IPS-18c (cell line): ENCODE data around the gene AP2M1.
"Not testable (repeated sequence)": the region's sequence is repeated elsewhere in the genome, so short reads cannot be mapped to it uniquely, and the experiment has no call there.

Experiments used
- H3K4me3 ChIP-seq: 2 replicates; pipeline ENCODE4 v1.7.0; 2013; ENCODE audit warnings: low read depth, mild to moderate bottlenecking, low read length, moderate library complexity; ENCODE audit not compliant: insufficient read depth
- H3K9me3 ChIP-seq: one replicate; pipeline ENCODE4 v1.6.1; 2013; ENCODE audit warnings: mild to moderate bottlenecking, low read length, moderate library complexity; ENCODE audit not compliant: control insufficient read depth, insufficient read depth

The AP2M1 gene

GRCh38 chr3:184174646-184175492 is at the start of gene AP2M1:
TSS of gene AP2M1 (plus strand) at chr3:184174855. CDS start at chr3:184176994, 2,139 bp downstream.
- Histone ChIP-seq H3K4me3 (peak within 1 kb of the TSS; percentile 94), H3K9me3 (no peaks in the 10 kb centered on the region)

GRCh38 chr3:184126006-184126405 is 48.6 kb upstream of the AP2M1 start:
- Histone ChIP-seq H3K9me3 (no peaks in the 10 kb centered on the region), H3K4me3 (no peak overlapping the region)

GRCh38 chr3:184129012-184129411 is 45.6 kb upstream of the AP2M1 start:
- Histone ChIP-seq H3K4me3 (no peak overlapping the region), H3K9me3 (no peaks in the 10 kb centered on the region)

GRCh38 chr3:184132945-184133344 is 41.7 kb upstream of the AP2M1 start:
- H3K9me3 ChIP-seq = peaks cover 2% of the 10 kb centered on the region
- H3K4me3 ChIP-seq = no peak overlapping the region

- Histone ChIP-seq H3K4me3 (peak overlapping the region; percentile 81), H3K9me3 (peaks cover 2% of the 10 kb centered on the region)
These were observed 40.6 kb upstream of the AP2M1 start for GRCh38 chr3:184133840-184134745.

- H3K9me3 ChIP-seq = peaks cover 2% of the 10 kb centered on the region
- peak overlapping the region; percentile 81 for H3K4me3 ChIP-seq
These were observed 39.9 kb upstream of the AP2M1 start for GRCh38 chr3:184134746-184135148.

GRCh38 chr3:184135149-184135910 is 39.3 kb upstream of the AP2M1 start, which contains the start of gene EIF2B5:
TSS of gene EIF2B5 (plus strand) at chr3:184135358. CDS start at chr3:184135386, 28 bp downstream.
- peaks cover 2% of the 10 kb centered on the region for H3K9me3 ChIP-seq
- peak within 1 kb of the TSS; percentile 81 for H3K4me3 ChIP-seq

GRCh38 chr3:184135911-184136260 is 38.8 kb upstream of the AP2M1 start:
- Histone ChIP-seq H3K4me3 (peak overlapping the region; percentile 81), H3K9me3 (peaks cover 2% of the 10 kb centered on the region)

- Histone ChIP-seq H3K9me3 (no peaks in the 10 kb centered on the region), H3K4me3 (no peak overlapping the region)
These were observed 34.2 kb upstream of the AP2M1 start for GRCh38 chr3:184140436-184140835.

- Histone ChIP-seq H3K9me3 (no peaks in the 10 kb centered on the region), H3K4me3 (no peak overlapping the region)
These were observed 32.5 kb upstream of the AP2M1 start for GRCh38 chr3:184142199-184142598.

- no peak overlapping the region for H3K4me3 ChIP-seq
- no peaks in the 10 kb centered on the region for H3K9me3 ChIP-seq
These were observed 31.3 kb upstream of the AP2M1 start for GRCh38 chr3:184143327-184143726.

GRCh38 chr3:184144505-184144904 is 30.1 kb upstream of the AP2M1 start:
- Histone ChIP-seq H3K4me3 (no peak overlapping the region), H3K9me3 (no peaks in the 10 kb centered on the region)

- no peaks in the 10 kb centered on the region for H3K9me3 ChIP-seq
- no peak overlapping the region for H3K4me3 ChIP-seq
These were observed 29.5 kb upstream of the AP2M1 start for GRCh38 chr3:184145111-184145524.

- Histone ChIP-seq H3K4me3 (no peak overlapping the region), H3K9me3 (no peaks in the 10 kb centered on the region)
These were observed 28.8 kb upstream of the AP2M1 start for GRCh38 chr3:184145751-184146270.

- Histone ChIP-seq H3K9me3 (no peaks in the 10 kb centered on the region), H3K4me3 (no peak overlapping the region)
These were observed 26.6 kb upstream of the AP2M1 start for GRCh38 chr3:184148076-184148475.

- Histone ChIP-seq H3K4me3 (no peak overlapping the region), H3K9me3 (no peaks in the 10 kb centered on the region)
These were observed 25.5 kb upstream of the AP2M1 start for GRCh38 chr3:184149123-184149522.

GRCh38 chr3:184149770-184150169 is 24.9 kb upstream of the AP2M1 start:
- H3K9me3 ChIP-seq, H3K4me3 ChIP-seq: not testable (repeated sequence)
